ENCODE measurements around the gene CCR6. TPM values are rescaled to one million over a fixed set of nuclear protein-coding genes. Genes with fewer than 3 reads are reported as not detected.

The CCR6 gene
- total and polyA plus RNA-seq, 2 of the 8 experiments (the other 6 are each of a cell fraction or from before 2014, with no cell fraction given) = 0.06 TPM; not detected in 1

DNA sequence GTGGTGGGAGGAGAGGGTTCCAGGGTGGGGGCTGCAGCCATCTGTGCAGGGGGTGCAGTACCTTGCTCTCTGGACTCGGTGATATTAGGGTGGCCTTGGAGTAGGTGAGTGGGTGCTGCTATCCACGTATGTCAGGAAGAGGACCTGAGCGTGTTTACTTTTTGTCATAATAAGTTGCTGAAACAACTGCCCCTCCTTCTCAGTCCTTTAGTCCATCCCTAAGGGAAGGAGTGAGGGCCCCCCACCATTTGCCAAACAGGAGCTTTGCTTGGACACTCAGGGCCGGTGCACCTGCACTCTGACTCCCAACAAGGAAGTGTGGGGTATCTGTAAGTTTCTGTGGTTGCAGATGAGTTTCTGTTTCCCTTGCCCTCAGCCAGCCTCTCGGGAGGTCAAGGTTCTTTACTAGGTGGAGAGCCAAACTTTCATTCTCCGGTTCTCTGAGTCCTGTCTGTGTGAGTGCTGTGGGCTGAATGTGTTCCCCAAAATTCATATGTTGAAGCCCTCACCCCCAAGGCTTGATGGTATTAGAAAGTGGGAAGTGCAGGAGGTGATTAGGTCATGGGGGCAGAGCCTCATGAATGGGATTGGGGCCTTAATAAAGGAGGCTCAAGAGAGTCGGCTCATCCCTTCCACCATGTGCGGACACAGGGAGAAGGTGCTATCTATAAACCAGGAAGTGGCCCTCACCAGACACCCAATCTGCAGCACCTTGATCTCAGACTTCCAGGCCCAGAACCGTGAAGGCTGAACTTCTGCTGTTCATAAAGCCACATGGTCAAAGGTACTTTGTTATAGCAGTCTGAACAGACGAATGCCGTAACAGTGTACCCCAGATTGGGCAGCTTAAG is 19.6 kb upstream of the CCR6 start (continued):
- TF ChIP-seq RXRA (IDR thresholded peaks at IDR 0.05; ENCODE audit: insufficient read depth, low read depth, low read length) (no peak), YY1 (IDR thresholded peaks at IDR 0.05; ENCODE audit: low read depth, low read length) (no peak), SRF (IDR thresholded peaks at IDR 0.05; ENCODE audit: low read depth, low read length) (no peak), BRCA1 (IDR thresholded peaks at IDR 0.05; ENCODE audit: low read depth, low read length) (no peak), SIN3A (conservative IDR thresholded peaks at IDR 0.05 in 1 of 2, IDR thresholded peaks at IDR 0.05 in 1 of 2; ENCODE audit: low read depth in 1 of 2, low read length in 2 of 2) (no peak), KDM4A (IDR thresholded peaks at IDR 0.05; ENCODE audit: low read depth, low read length, severe bottlenecking) (no peak), KDM5A (IDR thresholded peaks at IDR 0.05; ENCODE audit: low read length) (no peak), SP1 (IDR thresholded peaks at IDR 0.05; ENCODE audit: low read depth, low read length) (no peak), SIRT6 (IDR thresholded peaks at IDR 0.05; ENCODE audit: low read length) (no peak)
- TF ChIP-seq, protein P1, sequence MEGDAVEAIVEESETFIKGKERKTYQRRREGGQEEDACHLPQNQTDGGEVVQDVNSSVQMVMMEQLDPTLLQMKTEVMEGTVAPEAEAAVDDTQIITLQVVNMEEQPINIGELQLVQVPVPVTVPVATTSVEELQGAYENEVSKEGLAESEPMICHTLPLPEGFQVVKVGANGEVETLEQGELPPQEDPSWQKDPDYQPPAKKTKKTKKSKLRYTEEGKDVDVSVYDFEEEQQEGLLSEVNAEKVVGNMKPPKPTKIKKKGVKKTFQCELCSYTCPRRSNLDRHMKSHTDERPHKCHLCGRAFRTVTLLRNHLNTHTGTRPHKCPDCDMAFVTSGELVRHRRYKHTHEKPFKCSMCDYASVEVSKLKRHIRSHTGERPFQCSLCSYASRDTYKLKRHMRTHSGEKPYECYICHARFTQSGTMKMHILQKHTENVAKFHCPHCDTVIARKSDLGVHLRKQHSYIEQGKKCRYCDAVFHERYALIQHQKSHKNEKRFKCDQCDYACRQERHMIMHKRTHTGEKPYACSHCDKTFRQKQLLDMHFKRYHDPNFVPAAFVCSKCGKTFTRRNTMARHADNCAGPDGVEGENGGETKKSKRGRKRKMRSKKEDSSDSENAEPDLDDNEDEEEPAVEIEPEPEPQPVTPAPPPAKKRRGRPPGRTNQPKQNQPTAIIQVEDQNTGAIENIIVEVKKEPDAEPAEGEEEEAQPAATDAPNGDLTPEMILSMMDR (IDR thresholded peaks at IDR 0.05; ENCODE audit: control extremely low read depth in 1 of 3, insufficient read depth in 1 of 3, low read depth in 1 of 3, low read length in 3 of 3) = no peak

All from H1 (cell line).